AG09309 (cell line): ENCODE results near the gene CASKIN1.
"Not testable (repeated sequence)": the region's sequence is repeated elsewhere in the genome, so short reads cannot be mapped to it uniquely, and the experiment has no call there.

Experiments
- DNase-seq: peaks from one replicate; pipeline ENCODE4 v3.0.0-alpha.2; 2010; ENCODE audit warnings: low read depth
- H3K4me3 ChIP-seq: 2 replicates; pipeline ENCODE4 v1.5.1; 2011; ENCODE audit warnings: mild to moderate bottlenecking, low read depth, low read length, moderate library complexity; ENCODE audit not compliant: control insufficient read depth
- TF ChIP-seq, protein P1 (sequence below): IDR thresholded peaks from 2 replicates; pipeline ENCODE4 v1.5.1; 2011; ENCODE audit warnings: mild to moderate bottlenecking, low read depth, low read length, inconsistent platforms; ENCODE audit not compliant: insufficient read depth, control insufficient read depth; ENCODE audit errors: missing control alignments

The CASKIN1 gene

DNA sequence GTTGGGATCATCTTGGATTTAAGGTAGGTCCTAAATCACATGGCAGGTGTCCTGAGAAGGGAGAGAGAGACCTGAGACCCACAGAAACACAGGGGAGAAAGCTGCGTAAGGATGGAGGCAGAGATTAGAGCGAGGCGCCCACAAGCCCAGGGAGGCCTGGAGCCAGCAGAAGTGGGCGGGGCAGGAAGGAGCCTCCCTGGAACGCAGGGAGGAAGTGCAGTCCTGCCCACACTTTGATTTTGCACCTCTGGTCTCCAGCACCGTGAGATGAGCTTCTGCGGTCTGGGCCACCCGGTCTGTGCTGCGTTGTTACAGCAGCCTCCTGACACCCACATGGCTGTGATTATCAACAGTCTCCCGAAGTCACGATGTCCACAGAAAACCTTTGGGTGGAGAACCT, 46.2 kb upstream of the CASKIN1 start:
- no peak for DNase-seq
- H3K4me3 ChIP-seq = no peak overlapping the region
- TF ChIP-seq, protein P1, sequence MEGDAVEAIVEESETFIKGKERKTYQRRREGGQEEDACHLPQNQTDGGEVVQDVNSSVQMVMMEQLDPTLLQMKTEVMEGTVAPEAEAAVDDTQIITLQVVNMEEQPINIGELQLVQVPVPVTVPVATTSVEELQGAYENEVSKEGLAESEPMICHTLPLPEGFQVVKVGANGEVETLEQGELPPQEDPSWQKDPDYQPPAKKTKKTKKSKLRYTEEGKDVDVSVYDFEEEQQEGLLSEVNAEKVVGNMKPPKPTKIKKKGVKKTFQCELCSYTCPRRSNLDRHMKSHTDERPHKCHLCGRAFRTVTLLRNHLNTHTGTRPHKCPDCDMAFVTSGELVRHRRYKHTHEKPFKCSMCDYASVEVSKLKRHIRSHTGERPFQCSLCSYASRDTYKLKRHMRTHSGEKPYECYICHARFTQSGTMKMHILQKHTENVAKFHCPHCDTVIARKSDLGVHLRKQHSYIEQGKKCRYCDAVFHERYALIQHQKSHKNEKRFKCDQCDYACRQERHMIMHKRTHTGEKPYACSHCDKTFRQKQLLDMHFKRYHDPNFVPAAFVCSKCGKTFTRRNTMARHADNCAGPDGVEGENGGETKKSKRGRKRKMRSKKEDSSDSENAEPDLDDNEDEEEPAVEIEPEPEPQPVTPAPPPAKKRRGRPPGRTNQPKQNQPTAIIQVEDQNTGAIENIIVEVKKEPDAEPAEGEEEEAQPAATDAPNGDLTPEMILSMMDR = no peak

DNA sequence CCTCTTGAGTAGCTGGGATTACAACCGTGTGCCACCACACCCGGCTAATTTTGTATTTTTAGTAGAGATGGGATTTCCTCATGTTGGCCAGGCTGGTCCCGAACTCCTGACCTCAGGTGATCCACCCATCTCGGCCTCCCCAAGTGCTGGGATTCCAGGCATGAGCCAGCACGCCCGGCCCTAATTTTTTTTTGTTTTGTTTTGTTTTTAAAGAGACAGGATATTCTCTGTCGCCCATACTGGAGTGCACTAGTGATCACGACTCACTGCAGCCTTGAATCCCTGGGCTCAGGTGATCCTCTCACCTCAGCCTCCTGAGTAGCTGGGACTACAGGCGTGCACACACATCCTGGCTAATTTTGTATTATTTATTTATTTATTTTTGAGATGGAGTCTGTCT, 43.9 kb upstream of the CASKIN1 start:
- not testable (repeated sequence) for H3K4me3 ChIP-seq, DNase-seq

GRCh38 chr16:2238838-2239675, 42.7 kb upstream of the CASKIN1 start:
- TF ChIP-seq, protein P1 = no peak
- no peak overlapping the region for H3K4me3 ChIP-seq
- no peak for DNase-seq

GRCh38 chr16:2238150-2238837, 41.9 kb upstream of the CASKIN1 start:
- DNase-seq = no peak
- H3K4me3 ChIP-seq = no peak overlapping the region
- TF ChIP-seq, protein P1 = no peak

- DNase-seq = no peak
- no peak overlapping the region for H3K4me3 ChIP-seq
- TF ChIP-seq, protein P1 = no peak
Measured at GRCh38 chr16:2237493-2238149, 41.2 kb upstream of the CASKIN1 start.

DNA sequence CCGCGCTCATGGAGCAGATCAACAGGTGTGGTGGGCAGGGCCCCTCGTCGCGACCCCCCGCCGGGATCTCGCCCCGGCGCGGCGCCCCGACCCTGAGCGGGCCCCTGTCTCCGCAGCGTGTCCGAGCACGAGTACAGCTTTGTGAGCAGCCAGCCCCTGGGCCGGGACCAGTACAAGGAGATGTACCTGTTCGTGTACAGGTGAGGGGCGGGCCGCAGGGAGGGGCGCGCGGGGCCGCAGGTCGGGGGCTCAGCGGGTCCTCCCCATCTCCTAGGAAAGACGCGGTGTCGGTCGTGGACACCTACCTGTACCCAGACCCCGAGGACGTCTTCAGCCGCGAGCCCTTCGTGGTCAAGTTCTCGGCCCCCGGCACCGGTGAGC, 40.7 kb upstream of the CASKIN1 start:
- DNase-seq = no peak
- TF ChIP-seq, protein P1 = no peak
- H3K4me3 ChIP-seq = peak overlapping the region; percentile 10
